Gastroesophageal sphincter (tissue), 3 donors: ENCODE measurements around the gene GSDME.

Source experiments
- CTCF ChIP-seq, 4 experiments: fragments of 200-600 bp in 2 of 4; fragments of 450-650 bp in 2 of 4; sonication (generic) in 1 of 4; IDR thresholded peaks; one replicate each; pipeline ENCODE4 v1.5.1; 2017 to 2019; ENCODE audit warnings: antibody characterized with exemption in 4 of 4, mild to moderate bottlenecking in 2 of 4, moderate library complexity in 2 of 4
- EP300 ChIP-seq: sonication (generic); formaldehyde crosslinking; IDR thresholded peaks from one replicate; pipeline ENCODE4 v1.6.1; 2017; ENCODE audit warnings: antibody characterized with exemption, mild to moderate bottlenecking
- POLR2A ChIP-seq, 2 donors: fragments of 450-650 bp; IDR thresholded peaks; one replicate each; pipeline ENCODE4 v1.6.1; 2017; ENCODE audit warnings: antibody characterized with exemption in 2 of 2, mild to moderate bottlenecking in 2 of 2, moderate library complexity in 1 of 2

GRCh38 chr7:24739306-24739705 lies 18.0 kb downstream of the GSDME start:
- TF ChIP-seq CTCF (IDR thresholded peaks at IDR 0.05): no peak
- TF ChIP-seq EP300: no peak
- TF ChIP-seq POLR2A (IDR thresholded peaks at IDR 0.05): no peak
